Activated CD8-positive, alpha-beta memory T cell treated with anti-CD3 and anti-CD28 coated beads for 24 hours (primary cell): ENCODE data around the gene ELL2.

Experiments
- DNase-seq: peaks from one replicate; pipeline ENCODE4 v3.0.0-alpha.2; 2020

Gene ELL2

GRCh38 chr5:95961617-95962474 lies at the start of gene ELL2:
Gene ELL2, minus strand, starts transcription at chr5:95961851. Its CDS starts 130 bp downstream, at chr5:95961721.
- peak; percentile 97 for DNase-seq

- DNase-seq = no peak
Measured at GRCh38 chr5:96008987-96009647, 47.5 kb upstream of the ELL2 start.

- DNase-seq = no peak
Measured at GRCh38 chr5:96008487-96008886, 46.8 kb upstream of the ELL2 start.

- no peak for DNase-seq
Measured at GRCh38 chr5:96007051-96007450, 45.4 kb upstream of the ELL2 start.

GRCh38 chr5:96006291-96006690 lies 44.6 kb upstream of the ELL2 start:
- no peak for DNase-seq

- DNase-seq = no peak
Measured at GRCh38 chr5:96004754-96005153, 43.1 kb upstream of the ELL2 start.

- no peak for DNase-seq
Measured at GRCh38 chr5:96004087-96004486, 42.4 kb upstream of the ELL2 start.

- no peak for DNase-seq
Measured at GRCh38 chr5:96001262-96001661, 39.6 kb upstream of the ELL2 start.

GRCh38 chr5:96000308-96000707 lies 38.7 kb upstream of the ELL2 start:
- no peak for DNase-seq

- no peak for DNase-seq
Measured at GRCh38 chr5:95996904-95997723, 35.5 kb upstream of the ELL2 start.

GRCh38 chr5:95995962-95996489 lies 34.4 kb upstream of the ELL2 start:
- no peak for DNase-seq

- no peak for DNase-seq
Measured at GRCh38 chr5:95993776-95994175, 32.1 kb upstream of the ELL2 start.

- no peak for DNase-seq
Measured at GRCh38 chr5:95993266-95993665, 31.6 kb upstream of the ELL2 start.

GRCh38 chr5:95989283-95990048 lies 27.8 kb upstream of the ELL2 start:
- DNase-seq = no peak

- no peak for DNase-seq
Measured at GRCh38 chr5:95988877-95989276, 27.2 kb upstream of the ELL2 start.

GRCh38 chr5:95988094-95988493 lies 26.4 kb upstream of the ELL2 start:
- DNase-seq = no peak

GRCh38 chr5:95986937-95987520 lies 25.4 kb upstream of the ELL2 start:
- no peak for DNase-seq

GRCh38 chr5:95986001-95986400 lies 24.4 kb upstream of the ELL2 start:
- DNase-seq = no peak

- DNase-seq = no peak
Measured at GRCh38 chr5:95985249-95985648, 23.6 kb upstream of the ELL2 start.

- DNase-seq = no peak
Measured at GRCh38 chr5:95984287-95984938, 22.8 kb upstream of the ELL2 start.

GRCh38 chr5:95983509-95983908 lies 21.9 kb upstream of the ELL2 start:
- no peak for DNase-seq
